Osteoblast (primary cell): ENCODE measurements around the gene WFDC2. TPM values are rescaled to one million over a fixed set of nuclear protein-coding genes. Genes with fewer than 3 reads are reported as not detected.

Source experiments
- DNase-seq: peaks from one replicate; pipeline ENCODE4 v3.0.0; 2011; ENCODE audit warnings: low spot score, mixed read lengths; ENCODE audit not compliant: insufficient read length; ENCODE audit errors: missing footprints
- H2AFZ ChIP-seq: 2 replicates; pipeline ENCODE4 v1.6.0; 2011; ENCODE audit warnings: mild to moderate bottlenecking, low read length
- H3K27ac ChIP-seq: 2 replicates; pipeline ENCODE4 v1.5.1; 2011; ENCODE audit warnings: mild to moderate bottlenecking, low read depth, low read length, moderate library complexity
- H3K27me3 ChIP-seq: 2 replicates; pipeline ENCODE4 v1.6.0; 2012; ENCODE audit warnings: mild to moderate bottlenecking, control low read depth, inconsistent platforms, low read length, moderate library complexity; ENCODE audit not compliant: insufficient read depth
- H3K36me3 ChIP-seq: 2 replicates; pipeline ENCODE4 v1.5.1; 2011; ENCODE audit warnings: mild to moderate bottlenecking, low read length, control low read depth, moderate library complexity; ENCODE audit not compliant: insufficient read depth
- H3K4me1 ChIP-seq: 2 replicates; pipeline ENCODE4 v1.5.1; 2011; ENCODE audit warnings: mild to moderate bottlenecking, low read length, control low read depth, moderate library complexity; ENCODE audit not compliant: insufficient read depth
- H3K4me2 ChIP-seq: 2 replicates; pipeline ENCODE4 v1.6.0; 2011; ENCODE audit warnings: mild to moderate bottlenecking, low read length; ENCODE audit not compliant: insufficient read depth
- H3K4me3 ChIP-seq: fragments of 200-600 bp; sonication (generic); 3 replicates; pipeline ENCODE4 v1.5.1; 2012; ENCODE audit warnings: mild to moderate bottlenecking, low read length, inconsistent platforms; ENCODE audit not compliant: insufficient read depth
- H3K79me2 ChIP-seq: 2 replicates; pipeline ENCODE4 v1.6.0; 2012; ENCODE audit warnings: mild to moderate bottlenecking, low read length, control low read depth, inconsistent platforms; ENCODE audit not compliant: insufficient read depth
- H3K9me3 ChIP-seq: 2 replicates; pipeline ENCODE4 v1.5.1; 2011; ENCODE audit warnings: low read depth, low read length, control low read depth
- H4K20me1 ChIP-seq: 2 replicates; pipeline ENCODE4 v1.6.0; 2012; ENCODE audit warnings: mild to moderate bottlenecking, low read length, control low read depth; ENCODE audit not compliant: insufficient read depth
- CTCF ChIP-seq: IDR thresholded peaks from 2 replicates; pipeline ENCODE4 v1.5.1; 2011; ENCODE audit warnings: mild to moderate bottlenecking, low read depth, low read length, moderate library complexity; ENCODE audit errors: extremely low read depth
- total RNA-seq: library from RNA; depleted of rRNA; stranded (reverse); fragments of >200 nt; gene quantifications from 2 replicates; pipeline ENCODE4 v1.2.3, GENCODE V29; 2012

The WFDC2 gene
- not detected in 2 replicates for total RNA-seq

GRCh38 chr20:45469336-45470261, at the start of gene WFDC2:
Gene WFDC2 (plus strand): TSS chr20:45469753. CDS start chr20:45469782, 29 bp downstream.
- peak within 1 kb of the TSS; percentile 49 for H3K4me3 ChIP-seq
- H3K27ac ChIP-seq = no peak within 1 kb of the TSS
- H2AFZ ChIP-seq = no peak within 1 kb of the TSS
- DNase-seq = no peak
- TF ChIP-seq CTCF = no peak
- H3K36me3 ChIP-seq = no peaks in the 10 kb centered on the region
- H3K4me2 ChIP-seq = peak within 1 kb of the TSS; percentile 55
- peaks cover 61% of the 10 kb centered on the region for H3K27me3 ChIP-seq
- H4K20me1 ChIP-seq = no peaks in the 10 kb centered on the region
- no peaks in the 10 kb centered on the region for H3K4me1 ChIP-seq
- H3K79me2 ChIP-seq = no peaks in the 10 kb centered on the region
- no peaks in the 10 kb centered on the region for H3K9me3 ChIP-seq

- Histone ChIP-seq H3K4me2 (peak overlapping the region; percentile 38), H3K9me3 (no peaks in the 10 kb centered on the region), H3K4me3 (no peak overlapping the region), H3K36me3 (peaks cover 48% of the 10 kb centered on the region), H3K4me1 (peaks cover 25% of the 10 kb centered on the region), H3K27me3 (no peaks in the 10 kb centered on the region), H4K20me1 (peaks cover 8% of the 10 kb centered on the region), H2AFZ (no peak overlapping the region), H3K27ac (peak overlapping the region; percentile 79), H3K79me2 (peaks cover 34% of the 10 kb centered on the region)
- no peak for TF ChIP-seq CTCF
- no peak for DNase-seq
These were observed 49.4 kb upstream of the WFDC2 start for GRCh38 chr20:45420125-45420524.

- H4K20me1 ChIP-seq = peaks cover 8% of the 10 kb centered on the region
- no peaks in the 10 kb centered on the region for H3K9me3 ChIP-seq
These were observed 45.9 kb upstream of the WFDC2 start for GRCh38 chr20:45423700-45424099.

More at GRCh38 chr20:45423700-45424099, 45.9 kb upstream of the WFDC2 start:
- Histone ChIP-seq H3K27me3 (no peaks in the 10 kb centered on the region), H2AFZ (no peak overlapping the region), H3K79me2 (peaks cover 4% of the 10 kb centered on the region), H3K4me1 (peaks cover 14% of the 10 kb centered on the region), H3K4me2 (no peak overlapping the region), H3K4me3 (no peak overlapping the region), H3K36me3 (peaks cover 49% of the 10 kb centered on the region), H3K27ac (no peak overlapping the region)
- no peak for TF ChIP-seq CTCF
- peak; percentile 26 for DNase-seq
